ENCODE data around the gene RAMP3.

RAMP3 gene

DNA sequence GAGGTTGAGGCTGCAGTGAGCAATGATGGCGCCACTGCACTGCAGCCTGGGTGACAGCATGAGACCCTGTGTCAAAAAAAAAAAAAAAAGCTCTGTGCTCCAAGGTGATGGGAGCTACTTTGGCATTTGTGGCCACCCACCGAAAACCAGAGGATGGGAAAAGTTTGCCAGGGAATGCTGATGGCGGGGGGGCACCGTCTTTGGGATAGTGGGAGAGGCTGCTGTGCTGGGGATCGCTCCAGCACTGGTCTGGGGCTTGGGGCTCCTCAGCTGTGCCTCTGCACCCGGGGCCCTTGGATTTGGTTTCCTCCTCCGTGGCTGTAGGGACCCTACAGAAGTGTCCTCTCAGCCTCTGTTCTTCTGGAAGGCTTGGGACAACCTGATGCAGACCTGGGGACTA, 11.7 kb upstream of the RAMP3 start:
- TF ChIP-seq EGR1 (IDR thresholded peaks at IDR 0.05) = no peak
- no peak for TF ChIP-seq ZBTB7A (IDR thresholded peaks at IDR 0.05; ENCODE audit: low read depth)
- TF ChIP-seq, protein P1, sequence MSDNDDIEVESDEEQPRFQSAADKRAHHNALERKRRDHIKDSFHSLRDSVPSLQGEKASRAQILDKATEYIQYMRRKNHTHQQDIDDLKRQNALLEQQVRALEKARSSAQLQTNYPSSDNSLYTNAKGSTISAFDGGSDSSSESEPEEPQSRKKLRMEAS (IDR thresholded peaks at IDR 0.05) = no peak
- TF ChIP-seq CEBPB (IDR thresholded peaks at IDR 0.05) = no peak
- no peak for TF ChIP-seq NFIC (IDR thresholded peaks at IDR 0.05)
- no peak for TF ChIP-seq TAF1 (IDR thresholded peaks at IDR 0.05; ENCODE audit: low read depth)
- TF ChIP-seq TEAD4 (IDR thresholded peaks at IDR 0.05) = no peak
- TF ChIP-seq EP300 (IDR thresholded peaks at IDR 0.05; ENCODE audit: borderline replicate concordance) = no peak
- TF ChIP-seq, protein P2, sequence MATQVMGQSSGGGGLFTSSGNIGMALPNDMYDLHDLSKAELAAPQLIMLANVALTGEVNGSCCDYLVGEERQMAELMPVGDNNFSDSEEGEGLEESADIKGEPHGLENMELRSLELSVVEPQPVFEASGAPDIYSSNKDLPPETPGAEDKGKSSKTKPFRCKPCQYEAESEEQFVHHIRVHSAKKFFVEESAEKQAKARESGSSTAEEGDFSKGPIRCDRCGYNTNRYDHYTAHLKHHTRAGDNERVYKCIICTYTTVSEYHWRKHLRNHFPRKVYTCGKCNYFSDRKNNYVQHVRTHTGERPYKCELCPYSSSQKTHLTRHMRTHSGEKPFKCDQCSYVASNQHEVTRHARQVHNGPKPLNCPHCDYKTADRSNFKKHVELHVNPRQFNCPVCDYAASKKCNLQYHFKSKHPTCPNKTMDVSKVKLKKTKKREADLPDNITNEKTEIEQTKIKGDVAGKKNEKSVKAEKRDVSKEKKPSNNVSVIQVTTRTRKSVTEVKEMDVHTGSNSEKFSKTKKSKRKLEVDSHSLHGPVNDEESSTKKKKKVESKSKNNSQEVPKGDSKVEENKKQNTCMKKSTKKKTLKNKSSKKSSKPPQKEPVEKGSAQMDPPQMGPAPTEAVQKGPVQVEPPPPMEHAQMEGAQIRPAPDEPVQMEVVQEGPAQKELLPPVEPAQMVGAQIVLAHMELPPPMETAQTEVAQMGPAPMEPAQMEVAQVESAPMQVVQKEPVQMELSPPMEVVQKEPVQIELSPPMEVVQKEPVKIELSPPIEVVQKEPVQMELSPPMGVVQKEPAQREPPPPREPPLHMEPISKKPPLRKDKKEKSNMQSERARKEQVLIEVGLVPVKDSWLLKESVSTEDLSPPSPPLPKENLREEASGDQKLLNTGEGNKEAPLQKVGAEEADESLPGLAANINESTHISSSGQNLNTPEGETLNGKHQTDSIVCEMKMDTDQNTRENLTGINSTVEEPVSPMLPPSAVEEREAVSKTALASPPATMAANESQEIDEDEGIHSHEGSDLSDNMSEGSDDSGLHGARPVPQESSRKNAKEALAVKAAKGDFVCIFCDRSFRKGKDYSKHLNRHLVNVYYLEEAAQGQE (IDR thresholded peaks at IDR 0.05; ENCODE audit: low read depth) = no peak
- no peak for TF ChIP-seq FOXM1 (IDR thresholded peaks at IDR 0.05; ENCODE audit: borderline replicate concordance, low read depth)
- no peak for TF ChIP-seq YY1 (IDR thresholded peaks at IDR 0.05; ENCODE audit: low read depth)

DNA sequence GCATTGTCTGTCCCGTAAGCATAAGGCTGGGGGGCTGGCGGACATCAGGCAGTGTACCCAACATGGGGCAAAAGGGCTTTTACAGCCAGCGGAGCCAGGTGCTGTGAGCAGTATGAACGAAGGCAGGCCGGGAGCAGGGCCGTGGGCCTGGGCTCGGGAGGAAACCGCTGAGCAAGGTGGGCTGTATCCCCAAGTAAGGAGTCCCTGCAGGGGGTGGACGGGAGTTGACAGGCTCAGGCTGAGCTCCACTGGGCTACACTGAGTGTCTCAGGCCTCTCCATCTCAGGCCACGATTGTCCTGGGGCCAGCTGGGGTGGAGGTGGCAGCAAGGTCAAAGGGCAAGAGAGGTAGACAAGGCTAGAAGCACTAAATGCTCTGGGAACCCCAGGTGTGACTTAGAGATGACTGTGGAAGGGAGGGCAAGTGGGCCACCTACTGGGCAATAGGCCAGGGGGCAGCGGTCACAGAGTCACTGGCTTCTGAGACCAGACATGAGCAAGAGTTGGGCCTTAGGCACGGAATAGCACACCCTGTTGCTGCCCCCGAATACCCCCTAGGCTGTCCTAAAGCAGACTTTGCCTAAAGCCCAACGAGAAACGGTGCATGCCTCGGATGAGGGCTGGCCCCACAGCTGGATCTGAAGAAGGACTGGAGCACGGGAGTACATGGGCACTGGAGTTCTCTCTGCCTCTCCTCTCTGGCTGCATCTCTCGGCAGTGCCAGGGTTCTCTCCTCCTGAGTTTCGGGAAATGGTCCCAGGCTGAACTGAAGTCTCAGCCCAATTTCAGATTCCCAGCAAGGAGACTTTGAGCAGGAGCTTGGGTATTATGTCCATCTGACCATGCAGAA, 10.8 kb upstream of the RAMP3 start:
- TF ChIP-seq TAF1 (IDR thresholded peaks at IDR 0.05; ENCODE audit: low read depth) (no peak), CREB1 (IDR thresholded peaks at IDR 0.05; ENCODE audit: low read depth) (no peak), TCF12 (IDR thresholded peaks at IDR 0.05; ENCODE audit: low read depth) (no peak), FOXM1 (IDR thresholded peaks at IDR 0.05; ENCODE audit: borderline replicate concordance, low read depth) (no peak), TEAD4 (IDR thresholded peaks at IDR 0.05) (no peak), CEBPB (IDR thresholded peaks at IDR 0.05) (no peak)
- TF ChIP-seq, protein P2 (IDR thresholded peaks at IDR 0.05; ENCODE audit: low read depth) = no peak
- TF ChIP-seq, protein P1 (IDR thresholded peaks at IDR 0.05) = no peak
- TF ChIP-seq, protein P3, sequence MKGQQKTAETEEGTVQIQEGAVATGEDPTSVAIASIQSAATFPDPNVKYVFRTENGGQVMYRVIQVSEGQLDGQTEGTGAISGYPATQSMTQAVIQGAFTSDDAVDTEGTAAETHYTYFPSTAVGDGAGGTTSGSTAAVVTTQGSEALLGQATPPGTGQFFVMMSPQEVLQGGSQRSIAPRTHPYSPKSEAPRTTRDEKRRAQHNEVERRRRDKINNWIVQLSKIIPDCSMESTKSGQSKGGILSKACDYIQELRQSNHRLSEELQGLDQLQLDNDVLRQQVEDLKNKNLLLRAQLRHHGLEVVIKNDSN (IDR thresholded peaks at IDR 0.05) = no peak

DNA sequence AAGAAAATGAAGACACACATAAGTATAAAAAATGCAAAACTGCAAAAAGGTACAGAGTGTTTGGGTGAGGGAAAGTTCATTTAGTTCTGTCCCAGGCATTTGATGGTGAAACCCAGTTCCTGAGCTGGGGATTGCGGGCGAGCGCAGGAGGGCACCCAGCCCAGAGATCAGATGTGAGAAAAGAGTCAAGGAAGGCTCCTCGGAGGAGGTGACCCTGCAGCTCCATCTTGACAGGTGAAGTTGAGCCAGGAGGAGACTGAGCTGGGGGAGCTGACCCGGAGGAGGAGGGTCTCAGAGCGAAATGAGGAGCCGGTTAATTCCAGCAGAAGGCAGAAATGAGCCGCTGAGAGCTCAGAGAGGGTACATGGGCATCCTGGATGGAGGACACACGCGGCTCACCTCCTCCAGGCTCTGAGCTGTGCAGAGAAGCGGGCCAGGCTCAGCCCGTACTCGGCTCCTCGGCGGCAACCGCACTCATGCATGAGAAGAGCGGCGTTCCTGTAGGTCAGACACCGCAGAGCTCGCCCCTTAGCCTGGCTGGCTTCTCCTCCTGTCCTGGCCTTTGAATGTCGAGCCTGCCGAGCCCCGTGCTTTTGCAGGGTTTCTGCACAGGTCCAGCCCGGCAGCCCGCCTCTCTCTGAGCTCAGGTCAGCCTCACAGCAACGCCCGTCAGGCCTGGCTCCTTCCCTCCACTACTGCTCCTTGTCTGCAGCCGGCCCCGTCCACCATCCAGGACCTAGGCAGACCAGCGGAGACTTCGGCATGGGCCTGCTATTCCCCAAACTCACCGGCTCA, 9.5 kb upstream of the RAMP3 start:
- no peak for TF ChIP-seq RAD21 (IDR thresholded peaks at IDR 0.05; ENCODE audit: low read depth)
- TF ChIP-seq TAF1 (IDR thresholded peaks at IDR 0.05; ENCODE audit: low read depth) = no peak
- TF ChIP-seq FOXM1 (IDR thresholded peaks at IDR 0.05; ENCODE audit: borderline replicate concordance, low read depth) = no peak
- TF ChIP-seq TCF12 (IDR thresholded peaks at IDR 0.05; ENCODE audit: low read depth) = no peak
- TF ChIP-seq TEAD4 (IDR thresholded peaks at IDR 0.05) = no peak
- no peak for TF ChIP-seq NFIC (IDR thresholded peaks at IDR 0.05)
- no peak for TF ChIP-seq EGR1 (IDR thresholded peaks at IDR 0.05)
- TF ChIP-seq, protein P3 (IDR thresholded peaks at IDR 0.05) = no peak
- no peak for TF ChIP-seq YY1 (IDR thresholded peaks at IDR 0.05; ENCODE audit: low read depth)
- TF ChIP-seq EP300 (IDR thresholded peaks at IDR 0.05; ENCODE audit: borderline replicate concordance) = no peak
- no peak for TF ChIP-seq ZBTB7A (IDR thresholded peaks at IDR 0.05; ENCODE audit: low read depth)
- TF ChIP-seq, protein P1 (IDR thresholded peaks at IDR 0.05) = no peak
- TF ChIP-seq CEBPB (IDR thresholded peaks at IDR 0.05) = no peak
- TF ChIP-seq CREB1 (IDR thresholded peaks at IDR 0.05; ENCODE audit: low read depth) = no peak

DNA sequence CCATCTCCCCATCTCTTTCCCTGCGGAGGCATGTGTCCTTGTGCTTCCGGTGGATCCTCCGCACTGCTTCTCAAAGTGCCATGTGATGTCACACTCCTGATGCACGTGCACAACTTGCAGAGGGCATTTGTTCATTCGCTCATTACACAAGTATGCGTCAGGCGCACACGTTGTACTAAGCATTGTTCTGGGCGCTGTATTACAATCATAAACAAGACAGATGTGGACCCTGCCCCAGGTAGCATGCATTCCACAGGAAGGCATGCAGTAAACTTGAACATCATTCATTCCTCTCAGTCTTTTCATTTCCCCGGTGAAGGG, 9.0 kb upstream of the RAMP3 start:
- no peak for TF ChIP-seq EGR1 (IDR thresholded peaks at IDR 0.05)
- no peak for TF ChIP-seq FOXM1 (IDR thresholded peaks at IDR 0.05; ENCODE audit: borderline replicate concordance, low read depth)
- TF ChIP-seq, protein P1 (IDR thresholded peaks at IDR 0.05) = no peak
- TF ChIP-seq, protein P3 (IDR thresholded peaks at IDR 0.05) = no peak
- TF ChIP-seq TEAD4 (IDR thresholded peaks at IDR 0.05) = no peak
